ENCODE data around the gene MPPE1.

MPPE1 gene

DNA sequence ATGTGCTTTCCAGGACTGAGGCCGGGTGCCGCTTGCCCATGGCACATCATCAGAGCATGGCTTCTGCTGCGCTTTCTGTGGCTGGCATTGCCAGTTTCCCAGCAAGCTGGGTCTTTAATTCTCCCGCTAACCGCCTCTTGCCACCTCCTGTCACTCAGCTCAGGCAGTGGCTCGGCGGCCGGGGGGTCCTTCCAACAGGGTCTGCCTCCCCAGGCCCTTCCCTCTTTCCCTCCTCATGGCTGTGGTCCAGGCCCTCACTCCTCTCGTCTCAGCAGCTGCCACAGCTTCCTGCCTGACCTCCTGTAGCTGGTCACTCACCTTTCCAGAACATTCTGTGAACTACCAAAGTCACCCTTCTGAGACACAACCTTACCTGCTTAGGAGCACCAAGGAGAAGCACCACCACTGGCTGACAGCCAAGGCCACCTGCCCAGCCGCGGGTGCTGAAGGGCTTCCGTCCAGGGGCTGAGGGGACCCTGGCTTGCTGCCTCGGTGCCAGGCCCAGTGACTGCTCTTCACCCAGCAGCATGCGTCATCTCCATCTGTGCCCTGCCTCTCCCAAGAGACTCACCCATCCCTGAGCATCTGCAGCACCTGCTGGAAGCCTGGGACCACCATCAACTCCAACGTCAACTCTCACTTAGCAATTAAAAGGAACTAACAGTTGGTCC lies 34.3 kb downstream of the MPPE1 start:
- H3K27ac ChIP-seq (ENCODE audit: low read length) = no peak overlapping the region
- no peak overlapping the region for H3K4me3 ChIP-seq (ENCODE audit: low read length)
- no peak overlapping the region for H3K9ac ChIP-seq (ENCODE audit: low read length)
- no peak overlapping the region for H3K4me2 ChIP-seq (ENCODE audit: low read length)
- no peak overlapping the region for H2AFZ ChIP-seq (ENCODE audit: low read depth, low read length)
- TF ChIP-seq, protein P1, sequence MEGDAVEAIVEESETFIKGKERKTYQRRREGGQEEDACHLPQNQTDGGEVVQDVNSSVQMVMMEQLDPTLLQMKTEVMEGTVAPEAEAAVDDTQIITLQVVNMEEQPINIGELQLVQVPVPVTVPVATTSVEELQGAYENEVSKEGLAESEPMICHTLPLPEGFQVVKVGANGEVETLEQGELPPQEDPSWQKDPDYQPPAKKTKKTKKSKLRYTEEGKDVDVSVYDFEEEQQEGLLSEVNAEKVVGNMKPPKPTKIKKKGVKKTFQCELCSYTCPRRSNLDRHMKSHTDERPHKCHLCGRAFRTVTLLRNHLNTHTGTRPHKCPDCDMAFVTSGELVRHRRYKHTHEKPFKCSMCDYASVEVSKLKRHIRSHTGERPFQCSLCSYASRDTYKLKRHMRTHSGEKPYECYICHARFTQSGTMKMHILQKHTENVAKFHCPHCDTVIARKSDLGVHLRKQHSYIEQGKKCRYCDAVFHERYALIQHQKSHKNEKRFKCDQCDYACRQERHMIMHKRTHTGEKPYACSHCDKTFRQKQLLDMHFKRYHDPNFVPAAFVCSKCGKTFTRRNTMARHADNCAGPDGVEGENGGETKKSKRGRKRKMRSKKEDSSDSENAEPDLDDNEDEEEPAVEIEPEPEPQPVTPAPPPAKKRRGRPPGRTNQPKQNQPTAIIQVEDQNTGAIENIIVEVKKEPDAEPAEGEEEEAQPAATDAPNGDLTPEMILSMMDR (IDR thresholded peaks at IDR 0.05; ENCODE audit: low read depth, low read length) = no peak
- TF ChIP-seq EZH2phosphoT487 (IDR thresholded peaks at IDR 0.05; ENCODE audit: low read depth) = no peak
- H3K27me3 ChIP-seq (ENCODE audit: low read depth, low read length) = no peaks in the 10 kb centered on the region
- H3K79me2 ChIP-seq (ENCODE audit: low read length) = no peaks in the 10 kb centered on the region
- H3K9me3 ChIP-seq (ENCODE audit: insufficient read depth, low read length) = no peaks in the 10 kb centered on the region
- peaks cover 20% of the 10 kb centered on the region for H3K4me1 ChIP-seq (ENCODE audit: low read length)
- no peaks in the 10 kb centered on the region for H3K36me3 ChIP-seq (replicated peaks; ENCODE audit: low read depth, low read length)
- no peaks in the 10 kb centered on the region for H4K20me1 ChIP-seq (ENCODE audit: insufficient read depth, low read length)

DNA sequence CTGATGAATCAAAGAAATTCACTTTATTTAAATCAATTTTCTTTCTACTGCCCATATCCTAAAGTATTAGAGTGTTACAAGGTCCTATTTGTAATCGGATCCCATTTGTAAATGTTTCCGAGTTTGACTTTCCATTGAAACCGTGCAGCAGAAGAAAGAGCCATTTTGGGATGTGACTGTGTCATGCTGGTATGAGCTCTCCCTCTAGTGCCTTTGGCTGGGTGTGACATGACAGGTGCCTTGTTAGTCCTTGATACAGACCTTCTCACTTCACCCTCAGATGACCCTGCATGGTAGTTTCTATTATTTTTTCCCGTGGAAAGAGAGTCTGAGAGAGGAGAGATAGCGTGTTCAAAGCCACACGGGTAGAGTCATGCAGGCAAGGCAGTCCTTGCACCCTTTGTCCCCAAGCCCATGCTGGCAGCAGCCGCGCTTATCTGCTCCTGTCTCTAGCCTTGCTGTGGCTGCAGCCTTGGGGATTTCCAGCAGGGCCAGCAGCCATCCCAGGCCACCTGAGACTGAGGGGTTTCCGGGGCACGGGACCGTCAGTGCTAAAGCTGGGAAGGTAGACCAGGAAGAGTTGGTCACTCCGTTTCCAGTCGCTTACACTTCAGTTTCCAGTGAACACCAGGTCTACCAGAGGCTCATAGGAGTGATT lies 35.5 kb downstream of the MPPE1 start:
- Histone ChIP-seq H2AFZ (ENCODE audit: low read depth, low read length) (no peak overlapping the region), H4K20me1 (ENCODE audit: insufficient read depth, low read length) (no peaks in the 10 kb centered on the region)

DNA sequence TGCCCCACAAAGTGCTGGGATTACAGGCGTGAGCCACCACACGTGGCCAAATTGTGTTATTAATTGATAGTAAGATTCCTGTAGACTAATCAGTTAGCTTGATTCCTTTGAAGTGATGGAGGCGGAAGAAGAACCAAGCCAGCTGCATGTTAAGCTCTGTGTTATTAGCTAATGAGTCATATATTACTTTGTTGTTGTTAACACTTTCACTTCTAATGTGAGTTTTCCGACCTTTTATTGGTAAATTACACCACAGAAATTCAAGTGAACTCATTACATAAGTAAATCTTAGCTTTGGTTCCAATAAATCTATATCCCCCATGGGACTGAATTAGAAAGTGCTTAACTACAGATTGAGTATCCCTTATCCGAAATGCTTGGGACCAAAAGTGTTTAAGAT lies 36.6 kb downstream of the MPPE1 start:
- TF ChIP-seq, protein P1 (IDR thresholded peaks at IDR 0.05; ENCODE audit: low read depth, low read length) = no peak
- no peak for TF ChIP-seq EZH2phosphoT487 (IDR thresholded peaks at IDR 0.05; ENCODE audit: low read depth)
- H3K9ac ChIP-seq (ENCODE audit: low read length) = no peak overlapping the region
- H3K4me3 ChIP-seq (ENCODE audit: low read length) = peak overlapping the region; percentile 35; the same call in 1 of the 2 replicates
- H3K4me2 ChIP-seq (ENCODE audit: low read length) = peak overlapping the region; percentile 52
- no peak overlapping the region for H2AFZ ChIP-seq (ENCODE audit: low read depth, low read length)
- no peaks in the 10 kb centered on the region for H3K27me3 ChIP-seq (ENCODE audit: low read depth, low read length)
- no peaks in the 10 kb centered on the region for H3K9me3 ChIP-seq (ENCODE audit: insufficient read depth, low read length)
- peaks cover 28% of the 10 kb centered on the region for H3K4me1 ChIP-seq (ENCODE audit: low read length)
- no peak overlapping the region for H3K27ac ChIP-seq (ENCODE audit: low read length)
- no peaks in the 10 kb centered on the region for H3K36me3 ChIP-seq (replicated peaks; ENCODE audit: low read depth, low read length)
- H4K20me1 ChIP-seq (ENCODE audit: insufficient read depth, low read length) = no peaks in the 10 kb centered on the region
- H3K79me2 ChIP-seq (ENCODE audit: low read length) = no peaks in the 10 kb centered on the region

More for the DNA sequence above, 35.5 kb downstream of the MPPE1 start:
- Histone ChIP-seq H3K9me3 (ENCODE audit: insufficient read depth, low read length) (no peaks in the 10 kb centered on the region), H3K27ac (ENCODE audit: low read length) (no peak overlapping the region), H3K9ac (ENCODE audit: low read length) (no peak overlapping the region), H3K4me3 (ENCODE audit: low read length) (peak overlapping the region; percentile 35), H3K4me2 (ENCODE audit: low read length) (peak overlapping the region; percentile 52), H3K36me3 (replicated peaks; ENCODE audit: low read depth, low read length) (no peaks in the 10 kb centered on the region), H3K27me3 (ENCODE audit: low read depth, low read length) (no peaks in the 10 kb centered on the region), H3K4me1 (ENCODE audit: low read length) (peaks cover 28% of the 10 kb centered on the region), H3K79me2 (ENCODE audit: low read length) (no peaks in the 10 kb centered on the region)
- TF ChIP-seq EZH2phosphoT487 (IDR thresholded peaks at IDR 0.05; ENCODE audit: low read depth) = no peak
- TF ChIP-seq, protein P1 (IDR thresholded peaks at IDR 0.05; ENCODE audit: low read depth, low read length) = peak; percentile 76

DNA sequence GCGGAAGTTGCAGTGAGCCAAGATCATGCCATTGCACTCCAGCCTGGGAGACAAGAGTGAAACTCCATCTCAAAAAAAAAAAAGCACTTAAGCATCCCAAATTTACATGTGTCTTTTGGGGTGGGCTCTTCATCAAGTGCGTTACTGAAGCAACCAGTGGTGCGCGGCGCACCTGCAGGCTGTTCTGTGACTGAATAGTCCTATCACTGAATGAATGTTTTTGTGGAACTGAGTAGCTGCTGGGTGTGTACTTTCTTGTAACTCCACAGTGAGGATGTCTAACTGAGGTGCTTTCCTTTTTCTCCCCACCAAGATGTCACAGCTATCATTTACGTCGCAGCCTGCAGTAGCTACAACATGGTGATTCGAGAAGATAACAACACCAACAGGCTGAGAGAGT lies 39.9 kb downstream of the MPPE1 start:
- no peaks in the 10 kb centered on the region for H4K20me1 ChIP-seq (ENCODE audit: insufficient read depth, low read length)
- H3K9ac ChIP-seq (ENCODE audit: low read length) = no peak overlapping the region
- peak overlapping the region; percentile 81 for H3K4me2 ChIP-seq (ENCODE audit: low read length)
- no peaks in the 10 kb centered on the region for H3K27me3 ChIP-seq (ENCODE audit: low read depth, low read length)
- peak overlapping the region; percentile 55 for H3K4me3 ChIP-seq (ENCODE audit: low read length)
- H3K79me2 ChIP-seq (ENCODE audit: low read length) = no peaks in the 10 kb centered on the region
- peaks cover 28% of the 10 kb centered on the region for H3K4me1 ChIP-seq (ENCODE audit: low read length)
- no peak for TF ChIP-seq EZH2phosphoT487 (IDR thresholded peaks at IDR 0.05; ENCODE audit: low read depth)
- TF ChIP-seq, protein P1 (IDR thresholded peaks at IDR 0.05; ENCODE audit: low read depth, low read length) = no peak
- no peaks in the 10 kb centered on the region for H3K9me3 ChIP-seq (ENCODE audit: insufficient read depth, low read length)
- peak overlapping the region; percentile 53 for H3K27ac ChIP-seq (ENCODE audit: low read length)
- H2AFZ ChIP-seq (ENCODE audit: low read depth, low read length) = no peak overlapping the region
- no peaks in the 10 kb centered on the region for H3K36me3 ChIP-seq (replicated peaks; ENCODE audit: low read depth, low read length)

Data from OCI-LY3 (cell line).